Measurements from ENCODE around the gene NTRK2. TPM values are rescaled to one million over a fixed set of nuclear protein-coding genes. Genes with fewer than 3 reads are reported as not detected.
A peak's percentile ranks its signal among the peaks of the same experiment; 100 is the strongest.

The NTRK2 gene
- total and polyA plus RNA-seq, 10 of the 15 experiments (the other 5 are each of a cell fraction or from before 2014, with no cell fraction given) = 0.42 to 4.6 (median 0.65) TPM

DNA sequence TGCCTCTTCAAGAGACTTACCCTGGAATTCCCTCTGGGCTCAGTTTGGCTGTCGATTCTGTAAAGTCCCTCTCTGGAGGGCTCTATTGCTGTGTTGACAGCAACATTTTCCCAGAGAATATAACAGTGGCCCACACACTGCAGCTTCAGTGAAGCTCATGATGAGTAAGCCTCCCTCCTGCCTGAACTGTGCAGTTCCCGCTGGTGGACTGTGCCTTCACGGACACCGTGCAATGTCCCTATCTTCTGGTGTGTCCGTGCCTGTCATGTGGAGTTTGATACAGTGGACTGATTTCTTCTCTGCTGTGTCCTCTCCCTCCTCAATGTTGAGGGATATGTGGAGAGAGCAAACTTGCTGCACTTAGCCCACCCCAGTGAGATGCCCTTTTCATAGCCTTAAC lies 109.0 kb downstream of the NTRK2 start:
- SMC1A ChIA-PET (ENCODE audit: uncharacterized antibody, unreplicated experiment) = interaction anchor here (2.3 to 9.4 kb wide), 7 partner anchors 8 to 126 kb away, joined by 9 to 686 read pairs (median 64); no protein-coding TSS in a partner anchor
- intact Hi-C loops (cut with micrococcal nuclease; ENCODE audit: unreplicated experiment) = loop anchor here (2.0 kb wide), 1 partner anchor 18 kb away; no protein-coding TSS in a partner anchor

More for the DNA sequence above, 109.0 kb downstream of the NTRK2 start:
- H3K27me3 ChIP-seq (replicated peaks in 1 of 2; ENCODE audit: control insufficient read depth in 2 of 2, insufficient read depth in 2 of 2, low read length in 1 of 2) = no peaks in the 10 kb centered on the region
- H3K4me3 ChIP-seq = no peak overlapping the region
- TF ChIP-seq EZH2 (IDR thresholded peaks at IDR 0.05; ENCODE audit: borderline replicate concordance, control insufficient read depth, low read depth, low read length) (no peak), TCF3 (IDR thresholded peaks at IDR 0.05; ENCODE audit: borderline replicate concordance, insufficient read depth, low read depth, low read length) (no peak), CHD1 (IDR thresholded peaks at IDR 0.05; ENCODE audit: low read depth, low read length) (no peak), EED (IDR thresholded peaks at IDR 0.05; ENCODE audit: low read depth) (no peak), ZNF207 (IDR thresholded peaks at IDR 0.05; ENCODE audit: borderline replicate concordance) (no peak), PML (IDR thresholded peaks at IDR 0.05; ENCODE audit: low read length) (no peak), USF1 (IDR thresholded peaks at IDR 0.05; ENCODE audit: borderline replicate concordance, extremely low read length, insufficient read depth, low read depth, low read length) (no peak)
- TF ChIP-seq, protein P1, sequence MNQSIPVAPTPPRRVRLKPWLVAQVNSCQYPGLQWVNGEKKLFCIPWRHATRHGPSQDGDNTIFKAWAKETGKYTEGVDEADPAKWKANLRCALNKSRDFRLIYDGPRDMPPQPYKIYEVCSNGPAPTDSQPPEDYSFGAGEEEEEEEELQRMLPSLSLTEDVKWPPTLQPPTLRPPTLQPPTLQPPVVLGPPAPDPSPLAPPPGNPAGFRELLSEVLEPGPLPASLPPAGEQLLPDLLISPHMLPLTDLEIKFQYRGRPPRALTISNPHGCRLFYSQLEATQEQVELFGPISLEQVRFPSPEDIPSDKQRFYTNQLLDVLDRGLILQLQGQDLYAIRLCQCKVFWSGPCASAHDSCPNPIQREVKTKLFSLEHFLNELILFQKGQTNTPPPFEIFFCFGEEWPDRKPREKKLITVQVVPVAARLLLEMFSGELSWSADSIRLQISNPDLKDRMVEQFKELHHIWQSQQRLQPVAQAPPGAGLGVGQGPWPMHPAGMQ (IDR thresholded peaks at IDR 0.05; ENCODE audit: borderline replicate concordance) = no peak
- no peaks in the 10 kb centered on the region for H4K20me1 ChIP-seq (ENCODE audit: control insufficient read depth, insufficient read depth)
- H3K36me3 ChIP-seq (ENCODE audit: control insufficient read depth in 2 of 2, insufficient read depth in 2 of 2, low read length in 1 of 2) = no peaks in the 10 kb centered on the region
- no peak overlapping the region for H3K4me2 ChIP-seq (ENCODE audit: control insufficient read depth, insufficient read depth)
- in situ Hi-C loops (cut with MboI) = loop anchor here (5.0 kb wide), 1 partner anchor 81 kb away; no protein-coding TSS in a partner anchor
- H3K9ac ChIP-seq (ENCODE audit: control insufficient read depth, insufficient read depth, low read length) = no peak overlapping the region
- FAIRE-seq (no peak), DNase-seq (ENCODE audit: low read depth, low spot score) (no peak), ATAC-seq (peak; percentile 13; the same call in 2 of the 3 replicates)
- H2AFZ ChIP-seq (ENCODE audit: control insufficient read depth, low read depth, low read length) = no peak overlapping the region
- no peaks in the 10 kb centered on the region for H3K79me2 ChIP-seq (ENCODE audit: control insufficient read depth, insufficient read depth, low read length)
- no TSS peak for BruUV-seq (replicated peaks)
- H3K4me1 ChIP-seq (ENCODE audit: control insufficient read depth, insufficient read depth, low read length) = peaks cover 20% of the 10 kb centered on the region
- no peak overlapping the region for H3K27ac ChIP-seq (ENCODE audit: control insufficient read depth, insufficient read depth)
- WGBS (ENCODE audit: insufficient coverage, insufficient replicate concordance, low lambda C conversion rate, missing lambda C conversion rate) = 87% methylated on average over 5 of the region's 5 CpGs
- ChIA-PET POLR2A (interaction anchor here (1.4 to 1.7 kb wide), 2 partner anchors 24 to 76 kb away, joined by 3 to 9 read pairs; no protein-coding TSS in a partner anchor), RAD21 (ENCODE audit: unreplicated experiment) (interaction anchor here (1.1 to 14.4 kb wide), 5 partner anchors 22 to 381 kb away, joined by 3 to 582 read pairs (median 10); no protein-coding TSS in a partner anchor), CTCF (interaction anchor here (0.9 to 10.6 kb wide), 8 partner anchors 14 to 110 kb away, joined by 3 to 792 read pairs (median 6); no protein-coding TSS in a partner anchor)
- no peaks in the 10 kb centered on the region for H3K9me3 ChIP-seq (replicated peaks; ENCODE audit: control insufficient read depth, insufficient read depth, low read length)
